ENCODE data around the gene HOXB6. TPM values are rescaled to one million over a fixed set of nuclear protein-coding genes. Genes with fewer than 3 reads are reported as not detected.
A peak's percentile ranks its signal among the peaks of the same experiment; 100 is the strongest.

HOXB6 gene
- total RNA-seq, 1 experiment from 2014 or later = 40.2 TPM

- peak; percentile 56 for DNase-seq (ENCODE audit: low spot score)
Measured at GRCh38 chr17:48579760-48580554, 24.8 kb downstream of the HOXB6 start.

GRCh38 chr17:48579471-48579759, 25.4 kb downstream of the HOXB6 start:
- no peak for DNase-seq (ENCODE audit: low spot score)

GRCh38 chr17:48578616-48579470, 25.9 kb downstream of the HOXB6 start:
- DNase-seq (ENCODE audit: low spot score) = peak; percentile 51

- peak; percentile 71 for DNase-seq (ENCODE audit: low spot score)
Measured at GRCh38 chr17:48577946-48578615, 26.7 kb downstream of the HOXB6 start, which contains the start of gene HOXB4. Gene HOXB4 (minus strand): TSS chr17:48578350. CDS start chr17:48578319, 31 bp downstream.

GRCh38 chr17:48577330-48577945, 27.3 kb downstream of the HOXB6 start:
- DNase-seq (ENCODE audit: low spot score) = peak; percentile 56

GRCh38 chr17:48576479-48577309, 28.1 kb downstream of the HOXB6 start:
- peak; percentile 35 for DNase-seq (ENCODE audit: low spot score)

- peak; percentile 51 for DNase-seq (ENCODE audit: low spot score)
Measured at GRCh38 chr17:48575673-48576478, 28.9 kb downstream of the HOXB6 start.

- DNase-seq (ENCODE audit: low spot score) = peak; percentile 85
Measured at GRCh38 chr17:48575066-48575582, 29.7 kb downstream of the HOXB6 start.

- DNase-seq (ENCODE audit: low spot score) = no peak
Measured at GRCh38 chr17:48574505-48575065, 30.2 kb downstream of the HOXB6 start.

- no peak for DNase-seq (ENCODE audit: low spot score)
Measured at GRCh38 chr17:48571826-48572417, 32.9 kb downstream of the HOXB6 start.

- DNase-seq (ENCODE audit: low spot score) = no peak
Measured at GRCh38 chr17:48571024-48571818, 33.6 kb downstream of the HOXB6 start.

- no peak for DNase-seq (ENCODE audit: low spot score)
Measured at GRCh38 chr17:48570325-48571023, 34.3 kb downstream of the HOXB6 start.

GRCh38 chr17:48569674-48570324, 35.0 kb downstream of the HOXB6 start:
- DNase-seq (ENCODE audit: low spot score) = no peak

GRCh38 chr17:48569240-48569582, 35.6 kb downstream of the HOXB6 start:
- no peak for DNase-seq (ENCODE audit: low spot score)

- no peak for DNase-seq (ENCODE audit: low spot score)
Measured at GRCh38 chr17:48568499-48569239, 36.1 kb downstream of the HOXB6 start.

- no peak for DNase-seq (ENCODE audit: low spot score)
Measured at GRCh38 chr17:48567646-48568354, 37.0 kb downstream of the HOXB6 start.

All from A172 (cell line).